Peyer's patch (tissue), 4 donors: Measurements from ENCODE around the gene RIOK2. TPM values are rescaled to one million over a fixed set of nuclear protein-coding genes. Genes with fewer than 3 reads are reported as not detected.

Source experiments
- DNase-seq, 3 donors: peaks; one replicate each; pipeline ENCODE4 v3.0.0-alpha.2; 2017 to 2019
- H3K27ac ChIP-seq, 4 donors: fragments of 200-600 bp; sonication (generic); one replicate each; pipeline ENCODE4 v1.5.1; 2016 to 2019
- H3K27me3 ChIP-seq, 2 donors: fragments of 200-600 bp; sonication (generic); one replicate each; pipeline ENCODE4 v1.5.1; 2019
- H3K36me3 ChIP-seq, 3 donors: fragments of 200-600 bp; sonication (generic); one replicate each; pipeline ENCODE4 v1.5.1; 2016 to 2019
- H3K4me1 ChIP-seq, 4 donors: fragments of 200-600 bp; sonication (generic); one replicate each; pipeline ENCODE4 v1.5.1; 2016 to 2019
- H3K4me3 ChIP-seq, 4 donors: fragments of 200-600 bp; sonication (generic); 1 replicate in 3 of 4; 2 replicates in 1 of 4; pipeline ENCODE4 v1.5.1; 2016 to 2019; ENCODE audit warnings: mild to moderate bottlenecking in 1 of 4
- H3K9me3 ChIP-seq, 4 donors: fragments of 200-600 bp; sonication (generic); one replicate each; pipeline ENCODE4 v1.5.1; 2016 to 2019; ENCODE audit warnings: mild to moderate bottlenecking in 1 of 4
- POLR2A ChIP-seq, 2 donors: fragments of 450-650 bp; IDR thresholded peaks; one replicate each; pipeline ENCODE4 v1.5.1; 2017; ENCODE audit warnings: antibody characterized with exemption in 2 of 2, mild to moderate bottlenecking in 2 of 2, moderate library complexity in 2 of 2
- total RNA-seq, 4 donors: library from RNA; depleted of rRNA; stranded (reverse); fragments of >200 nt; gene quantifications; one replicate each; pipeline ENCODE4 v1.1.0, GENCODE V29; 2016
- TF ChIP-seq, protein P1 (sequence below), 6 experiments: fragments of 450-650 bp in 4 of 6; fragments of 200-600 bp in 2 of 6; sonication (generic) in 1 of 6; IDR thresholded peaks; one replicate each; pipeline ENCODE4 v1.5.1; 2017 to 2019; ENCODE audit warnings: antibody characterized with exemption in 6 of 6, mild to moderate bottlenecking in 3 of 6, moderate library complexity in 1 of 6

The RIOK2 gene
- total RNA-seq, 4 donors from 2014 or later: 16.5 to 25.3 (median 19.4) TPM

GRCh38 chr5:97151370-97151769 is 31.7 kb downstream of the RIOK2 start:
- Histone ChIP-seq H3K36me3 (no peaks in the 10 kb centered on the region), H3K4me1 (no peaks in the 10 kb centered on the region), H3K9me3 (no peaks in the 10 kb centered on the region), H3K27ac (no peak overlapping the region), H3K4me3 (no peak overlapping the region), H3K27me3 (no peaks in the 10 kb centered on the region)
- no peak for TF ChIP-seq POLR2A (IDR thresholded peaks at IDR 0.05)
- TF ChIP-seq, protein P1, sequence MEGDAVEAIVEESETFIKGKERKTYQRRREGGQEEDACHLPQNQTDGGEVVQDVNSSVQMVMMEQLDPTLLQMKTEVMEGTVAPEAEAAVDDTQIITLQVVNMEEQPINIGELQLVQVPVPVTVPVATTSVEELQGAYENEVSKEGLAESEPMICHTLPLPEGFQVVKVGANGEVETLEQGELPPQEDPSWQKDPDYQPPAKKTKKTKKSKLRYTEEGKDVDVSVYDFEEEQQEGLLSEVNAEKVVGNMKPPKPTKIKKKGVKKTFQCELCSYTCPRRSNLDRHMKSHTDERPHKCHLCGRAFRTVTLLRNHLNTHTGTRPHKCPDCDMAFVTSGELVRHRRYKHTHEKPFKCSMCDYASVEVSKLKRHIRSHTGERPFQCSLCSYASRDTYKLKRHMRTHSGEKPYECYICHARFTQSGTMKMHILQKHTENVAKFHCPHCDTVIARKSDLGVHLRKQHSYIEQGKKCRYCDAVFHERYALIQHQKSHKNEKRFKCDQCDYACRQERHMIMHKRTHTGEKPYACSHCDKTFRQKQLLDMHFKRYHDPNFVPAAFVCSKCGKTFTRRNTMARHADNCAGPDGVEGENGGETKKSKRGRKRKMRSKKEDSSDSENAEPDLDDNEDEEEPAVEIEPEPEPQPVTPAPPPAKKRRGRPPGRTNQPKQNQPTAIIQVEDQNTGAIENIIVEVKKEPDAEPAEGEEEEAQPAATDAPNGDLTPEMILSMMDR (IDR thresholded peaks at IDR 0.05): no peak
- no peak for DNase-seq

DNA sequence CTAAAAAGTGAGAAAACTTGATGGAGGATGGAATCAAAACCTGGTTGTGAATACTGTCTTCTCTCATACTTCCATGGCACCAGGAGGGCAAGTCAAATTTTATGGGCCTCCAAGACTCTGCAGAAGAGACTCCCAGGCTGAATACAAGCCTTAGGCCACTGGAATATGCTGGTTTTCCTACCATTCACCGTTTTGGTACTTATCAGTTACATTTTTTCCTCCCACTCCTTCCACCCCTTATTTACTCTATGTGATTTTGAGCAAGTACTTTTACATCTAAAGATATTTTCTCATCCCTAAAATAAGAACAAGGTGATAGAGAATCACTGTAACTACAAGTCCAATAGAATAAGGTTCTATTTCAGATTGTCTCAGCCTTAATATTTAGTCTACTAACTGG is 32.6 kb downstream of the RIOK2 start:
- no peak for DNase-seq
- TF ChIP-seq, protein P1 (IDR thresholded peaks at IDR 0.05): no peak
- TF ChIP-seq POLR2A (IDR thresholded peaks at IDR 0.05): no peak
- Histone ChIP-seq H3K9me3 (no peaks in the 10 kb centered on the region), H3K4me3 (no peak overlapping the region), H3K27ac (no peak overlapping the region), H3K4me1 (no peaks in the 10 kb centered on the region), H3K36me3 (no peaks in the 10 kb centered on the region), H3K27me3 (no peaks in the 10 kb centered on the region)

DNA sequence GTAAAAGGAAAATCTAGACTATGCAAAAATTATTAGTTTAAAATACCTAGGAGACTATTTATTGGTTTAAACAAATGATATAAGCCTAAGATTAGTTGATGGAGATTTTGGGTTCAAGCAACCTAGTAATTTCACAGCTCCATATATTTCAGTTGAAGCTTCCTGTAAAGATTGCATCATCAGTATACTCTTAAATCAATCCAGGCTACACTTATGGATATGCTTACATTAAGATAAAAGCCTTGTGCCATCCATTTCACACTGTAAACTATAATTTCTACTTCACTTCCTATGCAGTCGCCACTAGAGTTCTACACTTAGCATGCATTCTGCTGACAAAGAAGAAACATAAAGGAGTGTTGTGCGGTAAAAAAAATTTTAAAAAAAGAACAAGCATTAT is 33.3 kb downstream of the RIOK2 start:
- Histone ChIP-seq H3K27me3 (no peaks in the 10 kb centered on the region), H3K9me3 (no peaks in the 10 kb centered on the region), H3K27ac (no peak overlapping the region), H3K4me1 (no peaks in the 10 kb centered on the region), H3K4me3 (no peak overlapping the region), H3K36me3 (no peaks in the 10 kb centered on the region)
- no peak for TF ChIP-seq POLR2A (IDR thresholded peaks at IDR 0.05)
- TF ChIP-seq, protein P1 (IDR thresholded peaks at IDR 0.05): no peak
- no peak for DNase-seq

- Histone ChIP-seq H3K27ac (no peak overlapping the region), H3K4me3 (no peak overlapping the region), H3K9me3 (no peaks in the 10 kb centered on the region), H3K4me1 (no peaks in the 10 kb centered on the region), H3K27me3 (no peaks in the 10 kb centered on the region), H3K36me3 (no peaks in the 10 kb centered on the region)
- no peak for DNase-seq
- TF ChIP-seq POLR2A (IDR thresholded peaks at IDR 0.05): no peak
- TF ChIP-seq, protein P1 (IDR thresholded peaks at IDR 0.05): no peak
Observed at GRCh38 chr5:97148288-97148687, 34.8 kb downstream of the RIOK2 start.

DNA sequence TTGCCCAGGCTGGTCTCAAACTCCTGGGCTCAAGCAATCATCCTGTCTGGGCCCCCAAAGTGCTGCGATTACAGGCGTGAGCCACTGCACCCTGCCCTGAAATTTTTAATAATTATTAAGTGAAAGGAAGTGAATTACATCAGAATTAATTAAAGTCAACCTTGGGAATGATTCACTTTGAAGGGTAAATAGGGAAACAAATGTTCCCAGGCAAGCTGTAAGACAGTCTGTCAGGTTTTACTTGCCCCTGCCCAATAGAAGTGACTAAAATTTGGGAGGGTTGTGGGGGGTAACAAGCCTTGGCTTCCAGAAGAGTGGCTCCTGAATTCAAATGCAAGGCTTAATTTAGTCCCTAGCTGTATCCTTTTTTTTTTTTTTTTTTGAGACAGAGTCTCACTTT is 39.3 kb downstream of the RIOK2 start:
- TF ChIP-seq, protein P1 (IDR thresholded peaks at IDR 0.05): no peak
- no peak for TF ChIP-seq POLR2A (IDR thresholded peaks at IDR 0.05)
- Histone ChIP-seq H3K27ac (no peak overlapping the region), H3K9me3 (no peaks in the 10 kb centered on the region), H3K4me1 (no peaks in the 10 kb centered on the region), H3K27me3 (no peaks in the 10 kb centered on the region), H3K4me3 (no peak overlapping the region), H3K36me3 (no peaks in the 10 kb centered on the region)
- no peak for DNase-seq
